ENCODE measurements around the gene NID1. TPM values are rescaled to one million over a fixed set of nuclear protein-coding genes. Genes with fewer than 3 reads are reported as not detected.
"Not testable (repeated sequence)": the region's sequence is repeated elsewhere in the genome, so short reads cannot be mapped to it uniquely, and the experiment has no call there.

Gene NID1
- total RNA-seq, 1 donor from 2014 or later: 0.65 TPM

DNA sequence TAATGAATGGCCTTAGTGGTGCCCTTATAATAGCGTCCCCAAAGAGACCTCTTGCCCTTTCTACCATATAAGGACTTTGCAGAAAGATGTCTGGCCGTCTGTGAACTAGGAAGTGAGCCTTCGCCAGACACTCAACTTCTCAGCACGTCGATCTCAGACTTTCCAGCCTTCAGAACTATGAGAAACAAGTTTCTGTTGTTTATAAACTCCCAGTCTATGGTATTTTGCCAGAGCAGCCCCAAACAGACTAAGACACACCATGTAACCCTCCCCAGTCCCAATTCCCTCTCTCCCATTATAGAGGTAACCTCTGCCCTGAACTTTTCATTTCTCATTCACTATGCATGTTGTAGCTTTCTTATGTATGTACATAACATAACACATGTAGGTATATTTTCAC is 55.7 kb downstream of the NID1 start:
- Mint-ChIP-seq H3K4me3 (no peak overlapping the region), H3K4me1 (ENCODE audit: low read depth) (peaks cover under 1% of the 10 kb centered on the region), H3K9me3 (no peaks in the 10 kb centered on the region)

GRCh38 chr1:236007781-236008180 is 57.1 kb downstream of the NID1 start:
- peaks cover 13% of the 10 kb centered on the region for H3K4me1 Mint-ChIP-seq (ENCODE audit: low read depth)
- DNase-seq (ENCODE audit: low spot score): no peak
- H3K27me3 Mint-ChIP-seq (ENCODE audit: insufficient read depth): peaks cover 5% of the 10 kb centered on the region
- H3K36me3 Mint-ChIP-seq (ENCODE audit: low read depth): no peaks in the 10 kb centered on the region
- no peak overlapping the region for H3K27ac Mint-ChIP-seq
- no peak overlapping the region for H3K4me3 Mint-ChIP-seq
- H3K9me3 Mint-ChIP-seq: no peaks in the 10 kb centered on the region
- intact Hi-C loops (cut with micrococcal nuclease): no loop called here

More for the DNA sequence above, 55.7 kb downstream of the NID1 start:
- intact Hi-C loops (cut with micrococcal nuclease): no loop called here
- Mint-ChIP-seq H3K27me3 (ENCODE audit: insufficient read depth) (peaks cover 3% of the 10 kb centered on the region), H3K36me3 (ENCODE audit: low read depth) (no peaks in the 10 kb centered on the region), H3K27ac (no peak overlapping the region)
- no peak for DNase-seq (ENCODE audit: low spot score)

DNA sequence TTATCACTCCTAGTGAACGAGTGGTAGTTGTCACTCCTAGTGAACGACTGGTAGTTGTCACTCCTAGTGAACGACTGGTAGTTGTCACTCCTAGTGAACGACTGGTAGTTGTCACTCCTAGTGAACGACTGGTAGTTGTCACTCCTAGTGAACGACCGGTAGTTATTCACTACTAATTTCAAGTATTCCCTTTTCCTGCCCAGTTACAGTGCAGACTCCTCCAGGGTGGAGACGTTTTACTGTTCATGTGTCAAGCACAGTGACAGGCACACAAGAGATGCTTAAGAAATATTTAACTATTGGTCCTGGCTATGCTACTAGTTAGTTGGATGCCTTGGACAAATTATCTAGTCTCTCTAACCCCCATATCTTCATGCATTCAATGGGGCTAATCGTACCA is 61.8 kb downstream of the NID1 start:
- not testable (repeated sequence) for H3K4me3 Mint-ChIP-seq; H3K9me3 Mint-ChIP-seq; H3K27me3 Mint-ChIP-seq (ENCODE audit: insufficient read depth); H3K27ac Mint-ChIP-seq; H3K36me3 Mint-ChIP-seq (ENCODE audit: low read depth); DNase-seq (ENCODE audit: low spot score)
- H3K4me1 Mint-ChIP-seq (ENCODE audit: low read depth): peaks cover 57% of the 10 kb centered on the region
- intact Hi-C loops (cut with micrococcal nuclease): loop anchor here (5.0 kb wide), 1 partner anchor 79 kb away; no protein-coding TSS in a partner anchor

DNA sequence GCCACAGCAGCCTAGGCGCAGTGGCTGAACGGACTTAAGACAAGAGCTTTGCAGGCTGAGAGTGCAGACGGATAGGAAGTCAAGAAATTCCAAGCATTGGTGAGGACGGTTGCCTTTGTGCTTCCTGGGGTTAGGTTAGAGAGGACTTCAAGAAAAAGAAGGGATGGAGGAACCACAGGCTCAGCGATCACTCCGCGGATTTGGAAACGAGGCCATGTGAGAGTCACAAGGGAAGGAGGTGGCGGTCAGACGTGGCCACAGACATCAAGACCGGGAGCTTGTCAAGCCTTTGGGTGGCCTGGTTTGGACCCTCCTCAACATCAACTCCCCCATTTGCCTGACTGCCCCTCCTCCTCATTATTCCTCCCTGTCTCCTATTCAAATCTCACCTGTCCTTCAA is 62.3 kb downstream of the NID1 start:
- H3K4me3 Mint-ChIP-seq: no peak overlapping the region
- H3K27me3 Mint-ChIP-seq (ENCODE audit: insufficient read depth): peaks cover 3% of the 10 kb centered on the region
- DNase-seq (ENCODE audit: low spot score): no peak
- peaks cover 61% of the 10 kb centered on the region for H3K4me1 Mint-ChIP-seq (ENCODE audit: low read depth)
- no peak overlapping the region for H3K27ac Mint-ChIP-seq
- H3K9me3 Mint-ChIP-seq: no peaks in the 10 kb centered on the region
- no peaks in the 10 kb centered on the region for H3K36me3 Mint-ChIP-seq (ENCODE audit: low read depth)
- intact Hi-C loops (cut with micrococcal nuclease): loop anchor here (5.0 kb wide), 1 partner anchor 80 kb away; no protein-coding TSS in a partner anchor

GRCh38 chr1:236002025-236002390 is 62.9 kb downstream of the NID1 start:
- no peak overlapping the region for H3K4me3 Mint-ChIP-seq
- H3K9me3 Mint-ChIP-seq: no peaks in the 10 kb centered on the region
- H3K27ac Mint-ChIP-seq: peak overlapping the region; percentile 25
- no peak for DNase-seq (ENCODE audit: low spot score)
- intact Hi-C loops (cut with micrococcal nuclease): loop anchor here (5.0 kb wide), 1 partner anchor 80 kb away; no protein-coding TSS in a partner anchor
- peaks cover 3% of the 10 kb centered on the region for H3K27me3 Mint-ChIP-seq (ENCODE audit: insufficient read depth)
- H3K36me3 Mint-ChIP-seq (ENCODE audit: low read depth): no peaks in the 10 kb centered on the region
- peaks cover 64% of the 10 kb centered on the region for H3K4me1 Mint-ChIP-seq (ENCODE audit: low read depth)

DNA sequence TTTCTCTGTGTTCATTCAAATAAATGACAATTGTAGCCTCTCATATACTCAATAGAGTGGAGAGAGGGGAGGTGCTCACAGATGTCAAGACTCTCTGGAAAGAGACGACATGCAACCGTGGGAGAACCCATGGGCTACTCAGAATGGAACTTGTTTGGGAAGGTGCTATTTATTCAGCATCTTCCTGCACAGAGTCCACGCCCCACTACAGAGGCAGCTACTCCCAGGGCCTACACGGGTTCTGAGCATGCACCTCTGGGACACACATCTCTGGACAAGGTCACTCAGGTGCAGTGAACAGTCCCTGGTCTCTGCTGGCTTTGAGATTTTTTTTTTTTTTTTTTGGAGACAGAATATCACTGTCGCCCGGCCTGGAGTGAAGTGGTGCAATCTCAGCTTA is 64.1 kb downstream of the NID1 start:
- no peak overlapping the region for H3K4me3 Mint-ChIP-seq
- peaks cover 75% of the 10 kb centered on the region for H3K4me1 Mint-ChIP-seq (ENCODE audit: low read depth)

GRCh38 chr1:235999259-235999925 is 65.5 kb downstream of the NID1 start:
- Mint-ChIP-seq H3K27me3 (ENCODE audit: insufficient read depth) (peaks cover 3% of the 10 kb centered on the region), H3K36me3 (ENCODE audit: low read depth) (peaks cover 1% of the 10 kb centered on the region), H3K9me3 (no peaks in the 10 kb centered on the region), H3K27ac (peak overlapping the region; percentile 94), H3K4me1 (ENCODE audit: low read depth) (peaks cover 80% of the 10 kb centered on the region), H3K4me3 (peak overlapping the region; percentile 32)
- intact Hi-C loops (cut with micrococcal nuclease): loop anchor here (1.0 to 2.0 kb wide), 18 partner anchors 28 to 1630 kb away; partner anchors contain the start of genes B3GALNT2 and HEATR1
- peak; percentile 77 for DNase-seq (ENCODE audit: low spot score)

More for the DNA sequence above, 64.1 kb downstream of the NID1 start:
- H3K36me3 Mint-ChIP-seq (ENCODE audit: low read depth): peaks cover 1% of the 10 kb centered on the region
- H3K9me3 Mint-ChIP-seq: no peaks in the 10 kb centered on the region
- no peak for DNase-seq (ENCODE audit: low spot score)
- peak overlapping the region; percentile 94 for H3K27ac Mint-ChIP-seq
- intact Hi-C loops (cut with micrococcal nuclease): loop anchor here (5.0 kb wide), 1 partner anchor 82 kb away; no protein-coding TSS in a partner anchor
- peaks cover 3% of the 10 kb centered on the region for H3K27me3 Mint-ChIP-seq (ENCODE audit: insufficient read depth)

GRCh38 chr1:235998812-235999211 is 66.1 kb downstream of the NID1 start:
- Mint-ChIP-seq H3K36me3 (ENCODE audit: low read depth) (peaks cover 1% of the 10 kb centered on the region), H3K4me3 (peak overlapping the region; percentile 32), H3K9me3 (no peaks in the 10 kb centered on the region), H3K27me3 (ENCODE audit: insufficient read depth) (peaks cover under 1% of the 10 kb centered on the region), H3K4me1 (ENCODE audit: low read depth) (peaks cover 75% of the 10 kb centered on the region), H3K27ac (peak overlapping the region; percentile 94)
- intact Hi-C loops (cut with micrococcal nuclease): loop anchor here (1.0 to 2.0 kb wide), 18 partner anchors 28 to 1630 kb away; partner anchors contain the start of genes B3GALNT2 and HEATR1
- peak; percentile 53 for DNase-seq (ENCODE audit: low spot score)

GRCh38 chr1:235997931-235998330 is 67.0 kb downstream of the NID1 start:
- Mint-ChIP-seq H3K27ac (peak overlapping the region; percentile 94), H3K4me3 (no peak overlapping the region), H3K36me3 (ENCODE audit: low read depth) (peaks cover 1% of the 10 kb centered on the region), H3K27me3 (ENCODE audit: insufficient read depth) (no peaks in the 10 kb centered on the region), H3K4me1 (ENCODE audit: low read depth) (peaks cover 68% of the 10 kb centered on the region), H3K9me3 (no peaks in the 10 kb centered on the region)
- no peak for DNase-seq (ENCODE audit: low spot score)
- intact Hi-C loops (cut with micrococcal nuclease): loop anchor here (2.0 kb wide), 1 partner anchor 285 kb away; no protein-coding TSS in a partner anchor

DNA sequence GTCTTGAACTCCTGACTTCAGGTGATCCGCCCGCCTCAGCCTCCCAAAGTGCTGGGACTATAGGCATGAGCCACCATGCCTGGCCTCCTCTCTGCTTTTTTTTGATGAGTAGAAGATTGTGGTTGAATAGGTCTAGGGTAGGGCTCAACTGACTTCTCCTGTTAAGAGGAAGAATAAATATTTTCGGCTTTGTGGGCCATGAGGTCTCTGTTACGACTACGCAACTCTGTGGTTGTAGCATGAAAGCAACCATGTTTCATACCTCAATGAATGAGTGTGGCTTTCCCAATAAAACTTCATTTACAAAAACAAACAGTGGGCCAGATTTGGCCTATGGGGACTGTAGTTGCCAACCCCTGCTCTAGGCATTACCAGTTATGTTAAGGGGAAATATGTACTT is 67.8 kb downstream of the NID1 start:
- peaks cover 1% of the 10 kb centered on the region for H3K36me3 Mint-ChIP-seq (ENCODE audit: low read depth)
- intact Hi-C loops (cut with micrococcal nuclease): no loop called here
- no peaks in the 10 kb centered on the region for H3K9me3 Mint-ChIP-seq
- H3K27me3 Mint-ChIP-seq (ENCODE audit: insufficient read depth): peaks cover 2% of the 10 kb centered on the region
- no peak for DNase-seq (ENCODE audit: low spot score)
- peaks cover 60% of the 10 kb centered on the region for H3K4me1 Mint-ChIP-seq (ENCODE audit: low read depth)
- no peak overlapping the region for H3K4me3 Mint-ChIP-seq
- H3K27ac Mint-ChIP-seq: peak overlapping the region; percentile 19

GRCh38 chr1:235996048-235996785 is 68.7 kb downstream of the NID1 start:
- DNase-seq (ENCODE audit: low spot score): no peak
- Mint-ChIP-seq H3K4me3 (no peak overlapping the region), H3K9me3 (no peaks in the 10 kb centered on the region), H3K4me1 (ENCODE audit: low read depth) (peaks cover 52% of the 10 kb centered on the region), H3K27me3 (ENCODE audit: insufficient read depth) (peaks cover 2% of the 10 kb centered on the region), H3K27ac (peak overlapping the region; percentile 20), H3K36me3 (ENCODE audit: low read depth) (peaks cover 1% of the 10 kb centered on the region)
- intact Hi-C loops (cut with micrococcal nuclease): no loop called here

GRCh38 chr1:235995511-235995910 is 69.4 kb downstream of the NID1 start:
- no peak overlapping the region for H3K27ac Mint-ChIP-seq
- H3K27me3 Mint-ChIP-seq (ENCODE audit: insufficient read depth): peaks cover 2% of the 10 kb centered on the region
- intact Hi-C loops (cut with micrococcal nuclease): no loop called here
- DNase-seq (ENCODE audit: low spot score): no peak
- H3K9me3 Mint-ChIP-seq: peaks cover 5% of the 10 kb centered on the region
- peaks cover 47% of the 10 kb centered on the region for H3K4me1 Mint-ChIP-seq (ENCODE audit: low read depth)
- no peak overlapping the region for H3K4me3 Mint-ChIP-seq
- peaks cover 1% of the 10 kb centered on the region for H3K36me3 Mint-ChIP-seq (ENCODE audit: low read depth)

DNA sequence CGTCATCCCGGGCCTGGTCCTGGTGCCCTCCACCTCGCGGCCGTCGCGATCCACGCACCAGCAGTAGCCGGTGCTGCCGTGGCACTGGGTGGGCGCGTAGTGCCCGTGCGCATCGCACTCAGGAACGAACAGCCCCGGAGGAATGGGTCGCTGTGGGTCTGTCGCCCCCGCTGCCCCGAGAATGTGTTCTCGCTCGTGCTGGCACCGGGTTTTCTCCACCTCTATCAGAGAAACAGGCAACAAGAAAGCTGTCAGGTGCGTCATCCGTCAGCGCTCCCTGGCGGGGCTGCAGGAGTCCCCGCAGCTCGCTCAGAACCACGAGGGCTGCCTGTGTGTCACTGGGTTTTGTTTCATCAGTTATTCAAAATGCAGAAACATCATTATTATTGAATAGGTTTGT is 71.2 kb downstream of the NID1 start:
- H3K27ac Mint-ChIP-seq: no peak overlapping the region
- H3K36me3 Mint-ChIP-seq (ENCODE audit: low read depth): peaks cover 8% of the 10 kb centered on the region
- H3K9me3 Mint-ChIP-seq: peaks cover 16% of the 10 kb centered on the region
- H3K4me3 Mint-ChIP-seq: no peak overlapping the region
- intact Hi-C loops (cut with micrococcal nuclease): no loop called here
- peaks cover 9% of the 10 kb centered on the region for H3K27me3 Mint-ChIP-seq (ENCODE audit: insufficient read depth)
- peaks cover 28% of the 10 kb centered on the region for H3K4me1 Mint-ChIP-seq (ENCODE audit: low read depth)
- no peak for DNase-seq (ENCODE audit: low spot score)
